Upper lobe of left lung (tissue), 4 donors: ENCODE results near the gene LRRC47.

Experiments
- EP300 ChIP-seq, 4 donors: sonication (generic); formaldehyde crosslinking; IDR thresholded peaks; one replicate each; pipeline ENCODE4 v1.5.1; 2017; ENCODE audit warnings: antibody characterized with exemption in 4 of 4, control low read depth in 2 of 4
- POLR2A ChIP-seq, 4 donors: fragments of 450-650 bp; IDR thresholded peaks; one replicate each; pipeline ENCODE4 v1.5.1; 2016 to 2017; ENCODE audit warnings: antibody characterized with exemption in 4 of 4, mild to moderate bottlenecking in 2 of 4
- POLR2AphosphoS5 ChIP-seq, 2 donors: sonication (generic); formaldehyde crosslinking; IDR thresholded peaks; one replicate each; pipeline ENCODE4 v1.5.1; 2017; ENCODE audit warnings: antibody characterized with exemption in 2 of 2
- TF ChIP-seq, protein P1 (sequence below), 6 experiments: fragments of 450-650 bp in 4 of 6; fragments of 200-600 bp in 2 of 6; sonication (generic) in 2 of 6; IDR thresholded peaks; one replicate each; pipeline ENCODE4 v1.5.1; 2016 to 2019; ENCODE audit warnings: antibody characterized with exemption in 6 of 6

GRCh38 chr1:3787349-3787715 is 9.0 kb downstream of the LRRC47 start:
- TF ChIP-seq, protein P1, sequence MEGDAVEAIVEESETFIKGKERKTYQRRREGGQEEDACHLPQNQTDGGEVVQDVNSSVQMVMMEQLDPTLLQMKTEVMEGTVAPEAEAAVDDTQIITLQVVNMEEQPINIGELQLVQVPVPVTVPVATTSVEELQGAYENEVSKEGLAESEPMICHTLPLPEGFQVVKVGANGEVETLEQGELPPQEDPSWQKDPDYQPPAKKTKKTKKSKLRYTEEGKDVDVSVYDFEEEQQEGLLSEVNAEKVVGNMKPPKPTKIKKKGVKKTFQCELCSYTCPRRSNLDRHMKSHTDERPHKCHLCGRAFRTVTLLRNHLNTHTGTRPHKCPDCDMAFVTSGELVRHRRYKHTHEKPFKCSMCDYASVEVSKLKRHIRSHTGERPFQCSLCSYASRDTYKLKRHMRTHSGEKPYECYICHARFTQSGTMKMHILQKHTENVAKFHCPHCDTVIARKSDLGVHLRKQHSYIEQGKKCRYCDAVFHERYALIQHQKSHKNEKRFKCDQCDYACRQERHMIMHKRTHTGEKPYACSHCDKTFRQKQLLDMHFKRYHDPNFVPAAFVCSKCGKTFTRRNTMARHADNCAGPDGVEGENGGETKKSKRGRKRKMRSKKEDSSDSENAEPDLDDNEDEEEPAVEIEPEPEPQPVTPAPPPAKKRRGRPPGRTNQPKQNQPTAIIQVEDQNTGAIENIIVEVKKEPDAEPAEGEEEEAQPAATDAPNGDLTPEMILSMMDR (IDR thresholded peaks at IDR 0.05) = no peak
- TF ChIP-seq EP300 (IDR thresholded peaks at IDR 0.05) (no peak), POLR2A (IDR thresholded peaks at IDR 0.05) (no peak), POLR2AphosphoS5 (IDR thresholded peaks at IDR 0.05) (no peak)
